KMS-11 (cell line): ENCODE data around the gene MAPK8IP3.

Experiments
- H2AFZ ChIP-seq: fragments of 200-600 bp; sonication (generic); 2 replicates; pipeline ENCODE4 v1.6.1; 2016; ENCODE audit warnings: antibody characterized with exemption, mixed run types, low read depth
- H3K27ac ChIP-seq: fragments of 200-600 bp; sonication (generic); 2 replicates; pipeline ENCODE4 v1.6.1; 2016; ENCODE audit warnings: mild to moderate bottlenecking, mixed run types
- H3K27me3 ChIP-seq: fragments of 200-600 bp; sonication (generic); 2 replicates; pipeline ENCODE4 v1.6.1; 2017; ENCODE audit warnings: mild to moderate bottlenecking, low read depth, mixed run types, moderate library complexity; ENCODE audit not compliant: insufficient read depth
- H3K36me3 ChIP-seq: fragments of 200-600 bp; sonication (generic); 2 replicates; pipeline ENCODE4 v1.6.1; 2017; ENCODE audit warnings: mild to moderate bottlenecking, mixed run types; ENCODE audit not compliant: insufficient read depth
- H3K4me1 ChIP-seq: fragments of 200-600 bp; sonication (generic); 2 replicates; pipeline ENCODE4 v1.6.1; 2016; ENCODE audit warnings: mild to moderate bottlenecking, low read depth, mixed run types; ENCODE audit not compliant: poor library complexity, severe bottlenecking
- H3K4me2 ChIP-seq: fragments of 200-600 bp; sonication (generic); 2 replicates; pipeline ENCODE4 v1.7.0; 2016; ENCODE audit warnings: mild to moderate bottlenecking, mixed run types
- H3K4me3 ChIP-seq: fragments of 200-600 bp; sonication (generic); IDR thresholded peaks from 2 replicates; pipeline ENCODE4 v1.6.1; 2017; ENCODE audit warnings: low read depth, low read length, mixed read lengths; ENCODE audit not compliant: insufficient read depth
- H3K79me2 ChIP-seq: fragments of 200-600 bp; sonication (generic); 2 replicates; pipeline ENCODE4 v1.6.1; 2016; ENCODE audit warnings: low read depth, mixed run types; ENCODE audit not compliant: insufficient read depth
- H3K9ac ChIP-seq: fragments of 200-600 bp; sonication (generic); 2 replicates; pipeline ENCODE4 v1.6.1; 2016; ENCODE audit warnings: mild to moderate bottlenecking, mixed run types
- H4K20me1 ChIP-seq: fragments of 200-600 bp; sonication (generic); 2 replicates; pipeline ENCODE4 v1.6.1; 2016; ENCODE audit warnings: mild to moderate bottlenecking, mixed run types; ENCODE audit not compliant: insufficient read depth
- TF ChIP-seq, protein P1 (sequence below): fragments of 200-600 bp; sonication (generic); conservative IDR thresholded peaks from 2 replicates; pipeline ENCODE4 v1.6.1; 2017; ENCODE audit warnings: low read depth, mild to moderate bottlenecking, antibody characterized with exemption, low read length, moderate library complexity, mixed read lengths

Gene MAPK8IP3

DNA sequence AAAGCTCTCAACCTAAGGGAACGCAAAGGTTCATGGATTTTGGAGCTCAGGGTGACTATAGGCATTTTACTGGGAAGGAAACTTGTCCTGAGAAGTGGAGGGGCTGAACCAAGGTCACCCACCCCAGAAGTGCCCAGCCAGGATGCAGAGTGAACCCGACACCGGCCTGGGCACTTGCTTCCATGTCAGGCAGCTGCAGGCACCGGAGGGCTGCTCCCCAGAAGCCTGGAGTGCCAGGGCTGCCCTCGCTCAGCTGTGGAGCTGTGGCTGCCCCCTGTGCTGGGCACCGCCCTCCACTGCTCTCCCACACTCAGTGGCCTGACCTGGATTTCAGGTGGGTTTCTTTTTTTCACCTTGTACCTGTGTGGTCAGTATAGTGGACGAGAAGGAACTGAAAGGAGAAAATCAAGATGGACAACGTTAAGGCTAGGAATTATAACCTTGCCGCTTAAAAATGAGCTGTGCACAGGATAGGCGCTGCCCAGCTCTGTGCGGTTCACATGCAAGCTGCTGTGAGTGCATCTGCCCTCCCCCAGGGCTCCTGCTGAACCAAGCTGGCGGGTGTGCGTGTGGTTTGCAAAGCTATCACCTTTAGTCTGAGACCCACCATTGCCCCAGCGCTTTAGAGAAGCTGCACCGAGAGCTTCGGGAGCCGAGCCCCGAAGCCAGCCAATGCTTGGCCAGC, 2.2 kb downstream of the MAPK8IP3 start:
- TF ChIP-seq, protein P1, sequence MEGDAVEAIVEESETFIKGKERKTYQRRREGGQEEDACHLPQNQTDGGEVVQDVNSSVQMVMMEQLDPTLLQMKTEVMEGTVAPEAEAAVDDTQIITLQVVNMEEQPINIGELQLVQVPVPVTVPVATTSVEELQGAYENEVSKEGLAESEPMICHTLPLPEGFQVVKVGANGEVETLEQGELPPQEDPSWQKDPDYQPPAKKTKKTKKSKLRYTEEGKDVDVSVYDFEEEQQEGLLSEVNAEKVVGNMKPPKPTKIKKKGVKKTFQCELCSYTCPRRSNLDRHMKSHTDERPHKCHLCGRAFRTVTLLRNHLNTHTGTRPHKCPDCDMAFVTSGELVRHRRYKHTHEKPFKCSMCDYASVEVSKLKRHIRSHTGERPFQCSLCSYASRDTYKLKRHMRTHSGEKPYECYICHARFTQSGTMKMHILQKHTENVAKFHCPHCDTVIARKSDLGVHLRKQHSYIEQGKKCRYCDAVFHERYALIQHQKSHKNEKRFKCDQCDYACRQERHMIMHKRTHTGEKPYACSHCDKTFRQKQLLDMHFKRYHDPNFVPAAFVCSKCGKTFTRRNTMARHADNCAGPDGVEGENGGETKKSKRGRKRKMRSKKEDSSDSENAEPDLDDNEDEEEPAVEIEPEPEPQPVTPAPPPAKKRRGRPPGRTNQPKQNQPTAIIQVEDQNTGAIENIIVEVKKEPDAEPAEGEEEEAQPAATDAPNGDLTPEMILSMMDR = no peak
- peaks cover 14% of the 10 kb centered on the region for H3K4me1 ChIP-seq
- H3K27ac ChIP-seq = no peak overlapping the region
- H2AFZ ChIP-seq = no peak overlapping the region
- no peaks in the 10 kb centered on the region for H3K27me3 ChIP-seq
- no peaks in the 10 kb centered on the region for H4K20me1 ChIP-seq
- H3K9ac ChIP-seq = no peak overlapping the region
- H3K4me3 ChIP-seq = no peak overlapping the region
- peaks cover 46% of the 10 kb centered on the region for H3K79me2 ChIP-seq
- no peaks in the 10 kb centered on the region for H3K36me3 ChIP-seq
- H3K4me2 ChIP-seq = peak overlapping the region; percentile 97; the same call in 1 of the 2 replicates

- Histone ChIP-seq H3K36me3 (no peaks in the 10 kb centered on the region), H3K4me2 (peak overlapping the region; percentile 97; the same call in 1 of the 2 replicates), H4K20me1 (no peaks in the 10 kb centered on the region), H3K79me2 (peaks cover 51% of the 10 kb centered on the region), H3K27me3 (no peaks in the 10 kb centered on the region), H3K9ac (no peak overlapping the region), H3K27ac (no peak overlapping the region), H3K4me3 (no peak overlapping the region), H3K4me1 (peaks cover 14% of the 10 kb centered on the region), H2AFZ (no peak overlapping the region)
- TF ChIP-seq, protein P1 = no peak
These were observed 2.8 kb downstream of the MAPK8IP3 start for GRCh38 chr16:1708768-1709180.

- H2AFZ ChIP-seq = no peak overlapping the region
- H4K20me1 ChIP-seq = no peaks in the 10 kb centered on the region
- peaks cover 57% of the 10 kb centered on the region for H3K79me2 ChIP-seq
- H3K4me1 ChIP-seq = peaks cover 14% of the 10 kb centered on the region
- no peaks in the 10 kb centered on the region for H3K27me3 ChIP-seq
- H3K4me3 ChIP-seq = no peak overlapping the region
- H3K27ac ChIP-seq = no peak overlapping the region
- H3K9ac ChIP-seq = no peak overlapping the region
- no peak overlapping the region for H3K4me2 ChIP-seq
- TF ChIP-seq, protein P1 = no peak
- no peaks in the 10 kb centered on the region for H3K36me3 ChIP-seq
These were observed 3.4 kb downstream of the MAPK8IP3 start for GRCh38 chr16:1709356-1709755.

DNA sequence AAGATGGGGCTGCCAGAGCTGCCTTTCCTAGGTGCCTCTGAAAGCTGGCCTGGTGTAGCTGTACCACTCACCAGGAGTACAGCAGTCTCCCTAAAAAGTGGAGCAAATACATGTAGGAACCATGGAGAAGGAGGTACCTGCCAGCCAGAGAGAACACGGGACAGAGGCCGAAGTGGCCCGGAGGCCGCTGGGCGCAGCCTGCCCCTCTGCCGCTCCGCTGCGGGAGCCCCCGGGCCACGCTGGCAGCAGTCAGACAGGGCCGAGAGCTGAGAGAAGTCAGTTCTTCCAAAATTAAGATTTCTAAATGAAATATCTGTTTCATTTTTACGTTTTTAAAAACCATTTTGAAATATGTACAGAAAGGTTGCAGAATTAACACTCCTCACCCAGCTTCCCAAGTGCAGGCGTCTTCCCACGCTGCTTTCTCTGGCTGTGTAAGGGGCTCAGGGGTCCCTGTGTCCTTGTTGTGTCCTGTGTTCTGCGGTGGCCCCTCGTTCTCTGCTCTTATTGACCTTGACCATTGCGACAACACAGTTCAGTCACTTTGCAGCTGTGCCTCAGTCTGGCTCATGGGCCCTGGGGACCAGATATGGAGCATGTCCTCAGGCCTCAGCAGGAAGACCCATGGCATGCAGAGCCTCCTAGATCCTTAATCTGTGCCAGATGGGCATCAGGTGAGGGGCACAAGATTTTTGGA, 5.0 kb downstream of the MAPK8IP3 start:
- H3K36me3 ChIP-seq = no peaks in the 10 kb centered on the region
- no peak overlapping the region for H2AFZ ChIP-seq
- no peak overlapping the region for H3K27ac ChIP-seq
- TF ChIP-seq, protein P1 = no peak
- H3K9ac ChIP-seq = no peak overlapping the region
- no peak overlapping the region for H3K4me3 ChIP-seq
- H4K20me1 ChIP-seq = no peaks in the 10 kb centered on the region
- H3K4me2 ChIP-seq = no peak overlapping the region
- no peaks in the 10 kb centered on the region for H3K27me3 ChIP-seq
- H3K79me2 ChIP-seq = peaks cover 61% of the 10 kb centered on the region
- peaks cover 14% of the 10 kb centered on the region for H3K4me1 ChIP-seq
